ENCODE data around the gene ANO3.
A peak's percentile ranks its signal among the peaks of the same experiment; 100 is the strongest.

Gene ANO3

GRCh38 chr11:26539517-26539916 is 207.6 kb downstream of the ANO3 start:
- TF ChIP-seq CTCF (IDR thresholded peaks at IDR 0.05; ENCODE audit: control insufficient read depth, extremely low read depth, insufficient read depth): no peak
- no peak for DNase-seq (ENCODE audit: low read depth)
- no peak overlapping the region for H3K4me3 ChIP-seq (ENCODE audit: low read depth, low read length)

GRCh38 chr11:26541870-26542269 is 209.9 kb downstream of the ANO3 start:
- TF ChIP-seq CTCF (IDR thresholded peaks at IDR 0.05; ENCODE audit: control insufficient read depth, extremely low read depth, insufficient read depth): no peak
- H3K4me3 ChIP-seq (ENCODE audit: low read depth, low read length): no peak overlapping the region
- no peak for DNase-seq (ENCODE audit: low read depth)

GRCh38 chr11:26549176-26549575 is 217.2 kb downstream of the ANO3 start:
- TF ChIP-seq CTCF (IDR thresholded peaks at IDR 0.05; ENCODE audit: control insufficient read depth, extremely low read depth, insufficient read depth): no peak
- DNase-seq (ENCODE audit: low read depth): no peak
- H3K4me3 ChIP-seq (ENCODE audit: low read depth, low read length): no peak overlapping the region

- no peak for TF ChIP-seq CTCF (IDR thresholded peaks at IDR 0.05; ENCODE audit: control insufficient read depth, extremely low read depth, insufficient read depth)
- no peak overlapping the region for H3K4me3 ChIP-seq (ENCODE audit: low read depth, low read length)
- no peak for DNase-seq (ENCODE audit: low read depth)
These were observed 218.1 kb downstream of the ANO3 start for GRCh38 chr11:26550022-26550421.

GRCh38 chr11:26551186-26551801 is 219.4 kb downstream of the ANO3 start:
- no peak overlapping the region for H3K4me3 ChIP-seq (ENCODE audit: low read depth, low read length)
- TF ChIP-seq CTCF (IDR thresholded peaks at IDR 0.05; ENCODE audit: control insufficient read depth, extremely low read depth, insufficient read depth): peak; percentile 48
- peak; percentile 7 for DNase-seq (ENCODE audit: low read depth)

- no peak for DNase-seq (ENCODE audit: low read depth)
- no peak overlapping the region for H3K4me3 ChIP-seq (ENCODE audit: low read depth, low read length)
- no peak for TF ChIP-seq CTCF (IDR thresholded peaks at IDR 0.05; ENCODE audit: control insufficient read depth, extremely low read depth, insufficient read depth)
These were observed 221.3 kb downstream of the ANO3 start for GRCh38 chr11:26553182-26553581.

GRCh38 chr11:26554455-26554854 is 222.5 kb downstream of the ANO3 start:
- TF ChIP-seq CTCF (IDR thresholded peaks at IDR 0.05; ENCODE audit: control insufficient read depth, extremely low read depth, insufficient read depth): no peak
- no peak overlapping the region for H3K4me3 ChIP-seq (ENCODE audit: low read depth, low read length)
- no peak for DNase-seq (ENCODE audit: low read depth)
